Neural cell (in vitro differentiated cells): ENCODE results near the gene DNAH3. TPM values are rescaled to one million over a fixed set of nuclear protein-coding genes. Genes with fewer than 3 reads are reported as not detected.

ENCODE experiments used
- H2AFZ ChIP-seq: fragments of 200-600, 300-800 bp; sonication (generic), shearing (Covaris generic); 2 replicates; pipeline ENCODE4 v1.6.0; 2014; ENCODE audit warnings: low read depth, mild to moderate bottlenecking, antibody characterized with exemption, low read length, moderate library complexity
- H3F3A ChIP-seq: fragments of 200-600 bp; shearing (Covaris generic); 2 replicates; pipeline ENCODE4 v1.6.1; 2016; ENCODE audit warnings: mild to moderate bottlenecking, moderate library complexity, mixed read lengths, antibody characterized with exemption, low read length; ENCODE audit not compliant: insufficient read depth, poor library complexity, severe bottlenecking
- H3K27ac ChIP-seq: fragments of 200-600, 300-800 bp; sonication (generic), shearing (Covaris generic); 2 replicates; pipeline ENCODE4 v1.5.1; 2014; ENCODE audit warnings: mild to moderate bottlenecking, low read length, moderate library complexity
- H3K27me3 ChIP-seq: fragments of 300-800, 200-600 bp; sonication (generic), shearing (Covaris generic); 2 replicates; pipeline ENCODE4 v1.6.0; 2014; ENCODE audit warnings: mild to moderate bottlenecking, low read depth, low read length, moderate library complexity; ENCODE audit not compliant: insufficient read depth
- H3K36me3 ChIP-seq: fragments of 300-800, 200-600 bp; sonication (generic), shearing (Covaris generic); 2 replicates; pipeline ENCODE4 v1.5.1; 2014; ENCODE audit warnings: mild to moderate bottlenecking, antibody characterized with exemption, low read length, moderate library complexity; ENCODE audit not compliant: insufficient read depth
- H3K4me2 ChIP-seq: fragments of 300-800, 200-600 bp; sonication (generic), shearing (Covaris generic); 2 replicates; pipeline ENCODE4 v1.6.0; 2014; ENCODE audit warnings: mild to moderate bottlenecking, low read length
- H3K4me3 ChIP-seq: fragments of 300-800, 200-600 bp; sonication (generic), shearing (Covaris generic); 2 replicates; pipeline ENCODE4 v1.5.1; 2014; ENCODE audit warnings: mild to moderate bottlenecking, low read length, moderate library complexity
- H3K79me2 ChIP-seq: fragments of 200-600 bp; shearing (Covaris generic); replicated peaks from 2 replicates; pipeline ENCODE4 v1.6.0; 2014; ENCODE audit warnings: mild to moderate bottlenecking, low read length, moderate library complexity; ENCODE audit not compliant: insufficient read depth
- H3K9ac ChIP-seq: fragments of 300-800, 200-600 bp; sonication (generic), shearing (Covaris generic); 2 replicates; pipeline ENCODE4 v1.6.1; 2016; ENCODE audit warnings: mild to moderate bottlenecking, low read length, mixed read lengths
- H3K9me2 ChIP-seq: fragments of 200-600 bp; shearing (Covaris generic); 2 replicates; pipeline ENCODE4 v1.6.1; 2016; ENCODE audit warnings: mild to moderate bottlenecking, low read length, mixed read lengths; ENCODE audit not compliant: insufficient read depth
- H3K9me3 ChIP-seq: fragments of 200-600, 300-800 bp; sonication (generic), shearing (Covaris generic); 2 replicates; pipeline ENCODE4 v1.6.1; 2016; ENCODE audit warnings: mild to moderate bottlenecking, mixed run types, low read length, moderate library complexity, mixed read lengths
- H4K20me1 ChIP-seq: fragments of 200-600 bp; shearing (Covaris generic); 2 replicates; pipeline ENCODE4 v1.6.1; 2016; ENCODE audit warnings: mild to moderate bottlenecking, mixed run types; ENCODE audit not compliant: insufficient read depth
- EP300 ChIP-seq: fragments of 450-650 bp; conservative IDR thresholded peaks from 2 replicates; pipeline ENCODE4 v1.6.1; 2014; ENCODE audit warnings: antibody characterized with exemption, mild to moderate bottlenecking, moderate library complexity; ENCODE audit not compliant: poor library complexity, severe bottlenecking
- EZH2 ChIP-seq: fragments of 200-600, 300-800 bp; shearing (Covaris generic), sonication (generic); IDR thresholded peaks from 2 replicates; pipeline ENCODE4 v1.6.1; 2014; ENCODE audit warnings: antibody characterized with exemption, low read length, borderline replicate concordance, mild to moderate bottlenecking; ENCODE audit not compliant: insufficient read depth, poor library complexity, severe bottlenecking
- MXI1 ChIP-seq: fragments of 450-650 bp; conservative IDR thresholded peaks from 2 replicates; pipeline ENCODE4 v1.6.1; 2014; ENCODE audit warnings: antibody characterized with exemption, mild to moderate bottlenecking; ENCODE audit not compliant: poor library complexity, severe bottlenecking
- POLR2AphosphoS5 ChIP-seq: IDR thresholded peaks from 2 replicates; pipeline ENCODE4 v1.6.1; 2012
- RAD21 ChIP-seq: fragments of 450-650 bp; conservative IDR thresholded peaks from 2 replicates; pipeline ENCODE4 v1.6.1; 2014; ENCODE audit warnings: antibody characterized with exemption, mild to moderate bottlenecking, moderate library complexity
- SMC3 ChIP-seq: fragments of 450-650 bp; conservative IDR thresholded peaks from 2 replicates; pipeline ENCODE4 v1.6.1; 2014; ENCODE audit warnings: antibody characterized with exemption, mild to moderate bottlenecking, moderate library complexity; ENCODE audit not compliant: poor library complexity
- TAF1 ChIP-seq: IDR thresholded peaks from 2 replicates; pipeline ENCODE4 v1.6.1; 2012; ENCODE audit warnings: low read depth
- polyA plus RNA-seq: library from polyadenylated mRNA; depleted of rRNA; stranded (reverse); fragments of >200 nt; gene quantifications from 2 replicates; pipeline ENCODE4 v1.2.3, GENCODE V29; 2014
- TF ChIP-seq, protein P1 (sequence below): IDR thresholded peaks from 2 replicates; pipeline ENCODE4 v1.6.1; 2012; ENCODE audit warnings: borderline replicate concordance
- TF ChIP-seq, protein P2 (sequence below): fragments of 450-650 bp; IDR thresholded peaks from 2 replicates; pipeline ENCODE4 v1.5.1; 2014; ENCODE audit warnings: antibody characterized with exemption, mild to moderate bottlenecking, moderate library complexity; ENCODE audit not compliant: poor library complexity, severe bottlenecking

Gene DNAH3
- polyA plus RNA-seq, 1 donor from 2014 or later, result 0.06 TPM

DNA sequence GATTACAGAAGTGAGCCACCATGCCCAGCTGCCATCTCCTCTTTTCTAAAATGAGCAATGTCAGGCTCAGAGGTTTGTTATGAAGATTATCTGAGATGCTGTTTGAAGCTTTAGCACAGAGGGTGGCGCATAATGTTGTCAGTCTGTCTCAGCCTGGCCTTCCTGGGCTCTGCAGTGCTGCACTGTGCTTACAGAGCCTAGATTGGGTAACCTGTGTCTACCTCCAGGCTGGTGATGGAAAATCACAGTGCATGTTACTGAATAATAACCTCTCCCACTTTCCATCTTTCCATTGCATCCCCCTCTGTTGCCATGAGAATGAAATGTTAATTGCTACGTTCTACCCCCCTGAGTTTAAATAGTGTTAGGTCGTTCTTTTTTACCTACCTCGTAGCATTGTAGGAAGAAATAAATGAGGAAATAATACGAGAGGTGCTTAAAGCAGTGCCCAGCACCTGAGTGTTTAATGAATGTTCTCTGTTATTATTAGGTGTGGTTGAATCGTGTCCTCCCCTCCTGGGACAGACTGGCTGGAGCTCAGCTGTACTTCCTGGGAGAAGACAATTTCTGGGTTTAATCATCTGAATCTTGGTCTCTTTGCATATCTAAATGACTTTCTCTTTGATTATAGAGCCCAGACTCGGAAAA, 14.0 kb upstream of the DNAH3 start:
- no peak overlapping the region for H3K4me2 ChIP-seq
- H3K9ac ChIP-seq, result no peak overlapping the region
- no peaks in the 10 kb centered on the region for H3K27me3 ChIP-seq
- no peaks in the 10 kb centered on the region for H3K9me3 ChIP-seq
- H3K9me2 ChIP-seq, result no peaks in the 10 kb centered on the region
- TF ChIP-seq, protein P1, sequence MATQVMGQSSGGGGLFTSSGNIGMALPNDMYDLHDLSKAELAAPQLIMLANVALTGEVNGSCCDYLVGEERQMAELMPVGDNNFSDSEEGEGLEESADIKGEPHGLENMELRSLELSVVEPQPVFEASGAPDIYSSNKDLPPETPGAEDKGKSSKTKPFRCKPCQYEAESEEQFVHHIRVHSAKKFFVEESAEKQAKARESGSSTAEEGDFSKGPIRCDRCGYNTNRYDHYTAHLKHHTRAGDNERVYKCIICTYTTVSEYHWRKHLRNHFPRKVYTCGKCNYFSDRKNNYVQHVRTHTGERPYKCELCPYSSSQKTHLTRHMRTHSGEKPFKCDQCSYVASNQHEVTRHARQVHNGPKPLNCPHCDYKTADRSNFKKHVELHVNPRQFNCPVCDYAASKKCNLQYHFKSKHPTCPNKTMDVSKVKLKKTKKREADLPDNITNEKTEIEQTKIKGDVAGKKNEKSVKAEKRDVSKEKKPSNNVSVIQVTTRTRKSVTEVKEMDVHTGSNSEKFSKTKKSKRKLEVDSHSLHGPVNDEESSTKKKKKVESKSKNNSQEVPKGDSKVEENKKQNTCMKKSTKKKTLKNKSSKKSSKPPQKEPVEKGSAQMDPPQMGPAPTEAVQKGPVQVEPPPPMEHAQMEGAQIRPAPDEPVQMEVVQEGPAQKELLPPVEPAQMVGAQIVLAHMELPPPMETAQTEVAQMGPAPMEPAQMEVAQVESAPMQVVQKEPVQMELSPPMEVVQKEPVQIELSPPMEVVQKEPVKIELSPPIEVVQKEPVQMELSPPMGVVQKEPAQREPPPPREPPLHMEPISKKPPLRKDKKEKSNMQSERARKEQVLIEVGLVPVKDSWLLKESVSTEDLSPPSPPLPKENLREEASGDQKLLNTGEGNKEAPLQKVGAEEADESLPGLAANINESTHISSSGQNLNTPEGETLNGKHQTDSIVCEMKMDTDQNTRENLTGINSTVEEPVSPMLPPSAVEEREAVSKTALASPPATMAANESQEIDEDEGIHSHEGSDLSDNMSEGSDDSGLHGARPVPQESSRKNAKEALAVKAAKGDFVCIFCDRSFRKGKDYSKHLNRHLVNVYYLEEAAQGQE, result no peak
- TF ChIP-seq EP300, result no peak
- TF ChIP-seq EZH2, result no peak
- TF ChIP-seq, protein P2, sequence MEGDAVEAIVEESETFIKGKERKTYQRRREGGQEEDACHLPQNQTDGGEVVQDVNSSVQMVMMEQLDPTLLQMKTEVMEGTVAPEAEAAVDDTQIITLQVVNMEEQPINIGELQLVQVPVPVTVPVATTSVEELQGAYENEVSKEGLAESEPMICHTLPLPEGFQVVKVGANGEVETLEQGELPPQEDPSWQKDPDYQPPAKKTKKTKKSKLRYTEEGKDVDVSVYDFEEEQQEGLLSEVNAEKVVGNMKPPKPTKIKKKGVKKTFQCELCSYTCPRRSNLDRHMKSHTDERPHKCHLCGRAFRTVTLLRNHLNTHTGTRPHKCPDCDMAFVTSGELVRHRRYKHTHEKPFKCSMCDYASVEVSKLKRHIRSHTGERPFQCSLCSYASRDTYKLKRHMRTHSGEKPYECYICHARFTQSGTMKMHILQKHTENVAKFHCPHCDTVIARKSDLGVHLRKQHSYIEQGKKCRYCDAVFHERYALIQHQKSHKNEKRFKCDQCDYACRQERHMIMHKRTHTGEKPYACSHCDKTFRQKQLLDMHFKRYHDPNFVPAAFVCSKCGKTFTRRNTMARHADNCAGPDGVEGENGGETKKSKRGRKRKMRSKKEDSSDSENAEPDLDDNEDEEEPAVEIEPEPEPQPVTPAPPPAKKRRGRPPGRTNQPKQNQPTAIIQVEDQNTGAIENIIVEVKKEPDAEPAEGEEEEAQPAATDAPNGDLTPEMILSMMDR, result no peak
- no peak for TF ChIP-seq MXI1
- TF ChIP-seq POLR2AphosphoS5, result no peak
- TF ChIP-seq RAD21, result no peak
- TF ChIP-seq TAF1, result no peak
- TF ChIP-seq SMC3, result no peak
- H3K27ac ChIP-seq, result no peak overlapping the region
- no peak overlapping the region for H3K4me3 ChIP-seq
- H4K20me1 ChIP-seq, result no peaks in the 10 kb centered on the region
- no peaks in the 10 kb centered on the region for H3K79me2 ChIP-seq
- no peaks in the 10 kb centered on the region for H3K36me3 ChIP-seq
- no peak overlapping the region for H2AFZ ChIP-seq
- no peaks in the 10 kb centered on the region for H3F3A ChIP-seq

DNA sequence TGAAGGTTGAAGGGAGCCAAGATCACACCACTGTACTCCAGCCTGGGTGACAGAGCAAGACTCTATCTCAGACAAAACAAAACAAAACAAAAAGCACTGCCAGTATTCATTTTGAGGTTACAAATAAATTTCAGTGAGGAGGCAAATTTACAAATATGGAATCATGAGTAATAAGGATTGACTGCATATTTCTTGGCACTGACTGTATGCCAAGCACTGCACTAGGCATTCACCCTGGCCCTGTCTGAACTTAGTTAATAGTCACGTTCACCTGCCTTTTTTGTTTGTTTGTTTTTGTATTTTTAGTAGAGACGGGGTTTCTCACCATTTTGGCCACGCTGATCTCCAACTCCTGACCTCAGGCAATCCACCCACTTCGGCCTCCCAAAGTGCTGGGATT, 12.9 kb upstream of the DNAH3 start:
- no peak overlapping the region for H3K9ac ChIP-seq
- no peak overlapping the region for H3K4me2 ChIP-seq
- H3K4me3 ChIP-seq, result no peak overlapping the region
- no peaks in the 10 kb centered on the region for H3K9me3 ChIP-seq
- no peak overlapping the region for H3K27ac ChIP-seq
- TF ChIP-seq EP300, result no peak
- TF ChIP-seq TAF1, result no peak
- no peak for TF ChIP-seq MXI1
- TF ChIP-seq SMC3, result no peak
- H3K9me2 ChIP-seq, result no peaks in the 10 kb centered on the region
- H3F3A ChIP-seq, result no peaks in the 10 kb centered on the region
- peaks cover 9% of the 10 kb centered on the region for H3K27me3 ChIP-seq
- no peaks in the 10 kb centered on the region for H4K20me1 ChIP-seq
- H2AFZ ChIP-seq, result no peak overlapping the region
- no peaks in the 10 kb centered on the region for H3K79me2 ChIP-seq
- no peaks in the 10 kb centered on the region for H3K36me3 ChIP-seq
